HepG2 (cell line): Measurements from ENCODE around the gene GZF1. TPM values are rescaled to one million over a fixed set of nuclear protein-coding genes. Genes with fewer than 3 reads are reported as not detected.

ENCODE experiments used
- ATF1 ChIP-seq: IDR thresholded peaks from 2 replicates; pipeline ENCODE4 v1.6.1; 2016; ENCODE audit warnings: mild to moderate bottlenecking, control low read depth
- FOXA1 ChIP-seq, 2 experiments: fragments of 450-650 bp in 1 of 2; sonication (generic) in 1 of 2; formaldehyde crosslinking in 1 of 2; IDR thresholded peaks; 2 replicates each; pipeline versions ENCODE4 v1.4.0 to v1.6.1; 2016 to 2020; ENCODE audit warnings: missing genetic modification reagents in 1 of 2
- HCFC1 ChIP-seq: fragments of 150-350 bp; IDR thresholded peaks from 2 replicates; pipeline ENCODE4 v1.6.1; 2014; ENCODE audit warnings: low read depth, low read length
- HMGA1 ChIP-seq: sonication (generic); formaldehyde crosslinking; conservative IDR thresholded peaks from 2 replicates; pipeline ENCODE4 v1.4.0; 2020; ENCODE audit warnings: missing genetic modification reagents
- MAFF ChIP-seq: IDR thresholded peaks from 2 replicates; pipeline ENCODE4 v1.6.1; 2011; ENCODE audit warnings: low read depth, low read length, improper control_type of control experiment
- MTA1 ChIP-seq: sonication (generic); formaldehyde crosslinking; IDR thresholded peaks from 2 replicates; pipeline ENCODE4 v1.4.0; 2020; ENCODE audit warnings: missing genetic modification reagents, mild to moderate bottlenecking, borderline replicate concordance
- PRPF4 ChIP-seq: fragments of 200-400 bp; formaldehyde crosslinking; IDR thresholded peaks from 2 replicates; pipeline ENCODE4 v1.6.1; 2016; ENCODE audit warnings: low read length, low read depth; ENCODE audit not compliant: poor library complexity, severe bottlenecking
- RBM39 ChIP-seq: fragments of 200-400 bp; formaldehyde crosslinking; IDR thresholded peaks from one replicate; pipeline ENCODE4 v1.6.1; 2018; ENCODE audit warnings: antibody characterized with exemption, mild to moderate bottlenecking, low read depth, low read length; ENCODE audit not compliant: poor library complexity, severe bottlenecking
- SETDB1 ChIP-seq: sonication (generic); formaldehyde crosslinking; IDR thresholded peaks from 2 replicates; pipeline ENCODE4 v1.5.1; 2020; ENCODE audit warnings: missing genetic modification reagents, mild to moderate bottlenecking, borderline replicate concordance
- TBL1XR1 ChIP-seq: fragments of 150-350 bp; IDR thresholded peaks from 2 replicates; pipeline ENCODE4 v1.6.1; 2014; ENCODE audit warnings: borderline replicate concordance, low read length; ENCODE audit not compliant: partially characterized antibody
- ZFP82 ChIP-seq: sonication (generic); formaldehyde crosslinking; IDR thresholded peaks from 2 replicates; pipeline ENCODE4 v1.5.1; 2020; ENCODE audit warnings: mild to moderate bottlenecking, missing genetic modification reagents, borderline replicate concordance
- ZIK1 ChIP-seq: sonication (generic); formaldehyde crosslinking; IDR thresholded peaks from 2 replicates; pipeline ENCODE4 v1.5.0; 2020; ENCODE audit warnings: mild to moderate bottlenecking, low read depth, missing genetic modification reagents, borderline replicate concordance
- ZNF136 ChIP-seq: sonication (generic); formaldehyde crosslinking; IDR thresholded peaks from 2 replicates; pipeline ENCODE4 v1.8.1; 2022; ENCODE audit warnings: low read depth, mild to moderate bottlenecking, moderate library complexity, missing genetic modification reagents
- ZNF570 ChIP-seq: sonication (generic); formaldehyde crosslinking; IDR thresholded peaks from 2 replicates; pipeline ENCODE4 v1.4.0; 2020; ENCODE audit warnings: mild to moderate bottlenecking, missing genetic modification reagents, borderline replicate concordance
- ZNF772 ChIP-seq: sonication (generic); formaldehyde crosslinking; IDR thresholded peaks from 2 replicates; pipeline ENCODE4 v1.5.0; 2020; ENCODE audit warnings: mild to moderate bottlenecking, missing genetic modification reagents
- ZNF841 ChIP-seq: sonication (generic); formaldehyde crosslinking; IDR thresholded peaks from 2 replicates; pipeline ENCODE4 v1.8.1; 2023; ENCODE audit warnings: missing genetic modification reagents, borderline replicate concordance
- polyA plus RNA-seq, 8 experiments: library from polyadenylated mRNA; depleted of rRNA in 3 of 8; stranded (reverse) in 7 of 8; unstranded in 1 of 8; fragments of >200 nt; fragmentation: Illumina TruSeq in 4 of 8; extraction: Trizol in 4 of 8; gene quantifications; 2 replicates each; pipeline versions ENCODE4 v1.2.1 to v1.2.3, GENCODE V29; 2011 to 2016; ENCODE audit warnings: low read depth in 4 of 8, missing spikeins in 1 of 8, mixed read lengths in 1 of 8; ENCODE audit not compliant: insufficient read depth in 1 of 8
- total RNA-seq, 5 experiments: library from RNA; depleted of rRNA; stranded (reverse); fragments of >200 nt; fragmentation: Illumina TruSeq; extraction: Trizol; gene quantifications; 2 replicates each; pipeline ENCODE4 v1.2.3, GENCODE V29; 2016; ENCODE audit warnings: low read depth in 1 of 5
- TF ChIP-seq, protein P1 (sequence below): IDR thresholded peaks from 2 replicates; pipeline ENCODE4 v1.6.1; 2016; ENCODE audit warnings: mild to moderate bottlenecking
- TF ChIP-seq, protein P2 (sequence below): sonication (generic); formaldehyde crosslinking; IDR thresholded peaks from 2 replicates; pipeline ENCODE4 v1.8.0; 2022; ENCODE audit warnings: missing genetic modification reagents, low read depth, mild to moderate bottlenecking, borderline replicate concordance
- TF ChIP-seq, protein P3 (sequence below): sonication (generic); formaldehyde crosslinking; IDR thresholded peaks from 2 replicates; pipeline ENCODE4 v1.4.0; 2020; ENCODE audit warnings: missing genetic modification reagents, borderline replicate concordance
- TF ChIP-seq, protein P4 (sequence below): sonication (generic); formaldehyde crosslinking; IDR thresholded peaks from 2 replicates; pipeline ENCODE4 v1.4.0; 2020; ENCODE audit warnings: mild to moderate bottlenecking, missing genetic modification reagents

GZF1 gene
- total and polyA plus RNA-seq, 2 of the 13 experiments (the other 11 are each of a cell fraction or from before 2014, with no cell fraction given): 16.9 to 26.0 TPM

DNA sequence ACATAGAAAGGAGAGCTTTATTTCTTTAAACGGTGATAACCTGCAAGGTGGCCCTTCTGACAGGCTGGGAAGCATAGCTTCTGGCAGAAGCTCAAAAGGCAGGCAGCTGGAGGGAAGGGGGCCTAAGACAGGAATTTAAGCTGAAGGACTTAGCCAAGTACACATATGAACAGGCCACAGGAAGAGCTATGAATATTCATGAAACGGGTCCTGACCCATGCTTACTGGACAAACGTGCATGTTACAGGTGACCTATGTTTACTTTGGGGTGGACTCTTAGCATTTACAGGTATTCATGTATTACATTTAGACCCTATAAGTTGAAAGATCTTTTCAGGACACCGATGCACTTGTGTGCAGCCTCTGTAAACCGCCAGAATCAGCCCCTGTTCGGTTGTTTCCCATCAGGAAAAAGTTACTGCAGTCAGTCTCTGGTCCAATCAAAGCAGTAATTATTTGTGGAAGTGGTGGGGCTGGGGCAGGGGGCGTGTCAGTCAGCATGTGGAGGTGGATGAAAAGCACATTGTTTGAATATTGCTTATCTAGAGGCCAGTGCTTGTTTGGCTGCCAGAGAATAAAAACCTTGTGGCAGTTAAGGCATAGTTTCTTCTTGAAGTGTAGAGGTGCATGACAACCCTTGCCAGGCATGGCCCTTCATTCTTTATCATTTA, 2.9 kb upstream of the GZF1 start (continued):
- TF ChIP-seq, protein P1, sequence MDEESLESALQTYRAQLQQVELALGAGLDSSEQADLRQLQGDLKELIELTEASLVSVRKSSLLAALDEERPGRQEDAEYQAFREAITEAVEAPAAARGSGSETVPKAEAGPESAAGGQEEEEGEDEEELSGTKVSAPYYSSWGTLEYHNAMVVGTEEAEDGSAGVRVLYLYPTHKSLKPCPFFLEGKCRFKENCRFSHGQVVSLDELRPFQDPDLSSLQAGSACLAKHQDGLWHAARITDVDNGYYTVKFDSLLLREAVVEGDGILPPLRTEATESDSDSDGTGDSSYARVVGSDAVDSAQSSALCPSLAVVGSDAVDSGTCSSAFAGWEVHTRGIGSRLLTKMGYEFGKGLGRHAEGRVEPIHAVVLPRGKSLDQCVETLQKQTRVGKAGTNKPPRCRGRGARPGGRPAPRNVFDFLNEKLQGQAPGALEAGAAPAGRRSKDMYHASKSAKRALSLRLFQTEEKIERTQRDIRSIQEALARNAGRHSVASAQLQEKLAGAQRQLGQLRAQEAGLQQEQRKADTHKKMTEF (CRISPR knock-in tag): no peak
- TF ChIP-seq, protein P2, sequence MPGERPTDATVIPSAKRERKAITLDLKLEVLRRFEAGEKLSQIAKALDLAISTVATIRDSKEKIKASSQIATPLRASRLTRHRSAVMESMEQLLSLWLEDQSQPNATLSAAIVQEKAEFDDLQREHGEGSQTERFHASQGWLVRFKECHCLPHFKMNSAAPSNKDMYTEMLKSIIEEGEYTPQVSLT: no peak
- TF ChIP-seq, protein P3, sequence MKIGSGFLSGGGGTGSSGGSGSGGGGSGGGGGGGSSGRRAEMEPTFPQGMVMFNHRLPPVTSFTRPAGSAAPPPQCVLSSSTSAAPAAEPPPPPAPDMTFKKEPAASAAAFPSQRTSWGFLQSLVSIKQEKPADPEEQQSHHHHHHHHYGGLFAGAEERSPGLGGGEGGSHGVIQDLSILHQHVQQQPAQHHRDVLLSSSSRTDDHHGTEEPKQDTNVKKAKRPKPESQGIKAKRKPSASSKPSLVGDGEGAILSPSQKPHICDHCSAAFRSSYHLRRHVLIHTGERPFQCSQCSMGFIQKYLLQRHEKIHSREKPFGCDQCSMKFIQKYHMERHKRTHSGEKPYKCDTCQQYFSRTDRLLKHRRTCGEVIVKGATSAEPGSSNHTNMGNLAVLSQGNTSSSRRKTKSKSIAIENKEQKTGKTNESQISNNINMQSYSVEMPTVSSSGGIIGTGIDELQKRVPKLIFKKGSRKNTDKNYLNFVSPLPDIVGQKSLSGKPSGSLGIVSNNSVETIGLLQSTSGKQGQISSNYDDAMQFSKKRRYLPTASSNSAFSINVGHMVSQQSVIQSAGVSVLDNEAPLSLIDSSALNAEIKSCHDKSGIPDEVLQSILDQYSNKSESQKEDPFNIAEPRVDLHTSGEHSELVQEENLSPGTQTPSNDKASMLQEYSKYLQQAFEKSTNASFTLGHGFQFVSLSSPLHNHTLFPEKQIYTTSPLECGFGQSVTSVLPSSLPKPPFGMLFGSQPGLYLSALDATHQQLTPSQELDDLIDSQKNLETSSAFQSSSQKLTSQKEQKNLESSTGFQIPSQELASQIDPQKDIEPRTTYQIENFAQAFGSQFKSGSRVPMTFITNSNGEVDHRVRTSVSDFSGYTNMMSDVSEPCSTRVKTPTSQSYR: no peak; the same call in 1 of the 2 replicates
- TF ChIP-seq HCFC1 (no peak), ZIK1 (CRISPR knock-in tag) (no peak), ATF1 (CRISPR knock-in tag) (no peak), ZNF772 (CRISPR knock-in tag) (no peak), HMGA1 (CRISPR knock-in tag) (no peak), ZNF841 (CRISPR knock-in tag) (no peak), RBM39 (no peak), TBL1XR1 (no peak), ZNF136 (CRISPR knock-in tag) (no peak), ZFP82 (CRISPR knock-in tag) (no peak), MTA1 (CRISPR knock-in tag) (no peak), MAFF (no peak), ZNF570 (CRISPR knock-in tag) (no peak), PRPF4 (no peak), FOXA1 (IDR thresholded peaks at IDR 0.05) (no peak), FOXA1 (CRISPR knock-in tag; IDR thresholded peaks at IDR 0.05) (peak; percentile 81), SETDB1 (CRISPR knock-in tag) (no peak)
- TF ChIP-seq, protein P4, sequence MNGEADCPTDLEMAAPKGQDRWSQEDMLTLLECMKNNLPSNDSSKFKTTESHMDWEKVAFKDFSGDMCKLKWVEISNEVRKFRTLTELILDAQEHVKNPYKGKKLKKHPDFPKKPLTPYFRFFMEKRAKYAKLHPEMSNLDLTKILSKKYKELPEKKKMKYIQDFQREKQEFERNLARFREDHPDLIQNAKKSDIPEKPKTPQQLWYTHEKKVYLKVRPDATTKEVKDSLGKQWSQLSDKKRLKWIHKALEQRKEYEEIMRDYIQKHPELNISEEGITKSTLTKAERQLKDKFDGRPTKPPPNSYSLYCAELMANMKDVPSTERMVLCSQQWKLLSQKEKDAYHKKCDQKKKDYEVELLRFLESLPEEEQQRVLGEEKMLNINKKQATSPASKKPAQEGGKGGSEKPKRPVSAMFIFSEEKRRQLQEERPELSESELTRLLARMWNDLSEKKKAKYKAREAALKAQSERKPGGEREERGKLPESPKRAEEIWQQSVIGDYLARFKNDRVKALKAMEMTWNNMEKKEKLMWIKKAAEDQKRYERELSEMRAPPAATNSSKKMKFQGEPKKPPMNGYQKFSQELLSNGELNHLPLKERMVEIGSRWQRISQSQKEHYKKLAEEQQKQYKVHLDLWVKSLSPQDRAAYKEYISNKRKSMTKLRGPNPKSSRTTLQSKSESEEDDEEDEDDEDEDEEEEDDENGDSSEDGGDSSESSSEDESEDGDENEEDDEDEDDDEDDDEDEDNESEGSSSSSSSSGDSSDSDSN (CRISPR knock-in tag): 0 out of 2 replicates have a peak, but pooled peaks have one; percentile 33
